DND-41 (cell line): ENCODE results near the gene B3GNT8.

Source experiments
- EZH2 ChIP-seq: IDR thresholded peaks from 3 replicates; pipeline ENCODE4 v1.6.1; 2012; ENCODE audit warnings: borderline replicate concordance, low read depth, mild to moderate bottlenecking, moderate library complexity, low read length, inconsistent platforms; ENCODE audit not compliant: severe bottlenecking
- TF ChIP-seq, protein P1 (sequence below): IDR thresholded peaks from 2 replicates; pipeline ENCODE4 v1.5.1; 2012; ENCODE audit warnings: borderline replicate concordance, low read length, moderate library complexity, mild to moderate bottlenecking; ENCODE audit not compliant: poor library complexity, severe bottlenecking; ENCODE audit errors: extremely low read depth

GRCh38 chr19:41443813-41444455 is 16.8 kb upstream of the B3GNT8 start:
- TF ChIP-seq, protein P1, sequence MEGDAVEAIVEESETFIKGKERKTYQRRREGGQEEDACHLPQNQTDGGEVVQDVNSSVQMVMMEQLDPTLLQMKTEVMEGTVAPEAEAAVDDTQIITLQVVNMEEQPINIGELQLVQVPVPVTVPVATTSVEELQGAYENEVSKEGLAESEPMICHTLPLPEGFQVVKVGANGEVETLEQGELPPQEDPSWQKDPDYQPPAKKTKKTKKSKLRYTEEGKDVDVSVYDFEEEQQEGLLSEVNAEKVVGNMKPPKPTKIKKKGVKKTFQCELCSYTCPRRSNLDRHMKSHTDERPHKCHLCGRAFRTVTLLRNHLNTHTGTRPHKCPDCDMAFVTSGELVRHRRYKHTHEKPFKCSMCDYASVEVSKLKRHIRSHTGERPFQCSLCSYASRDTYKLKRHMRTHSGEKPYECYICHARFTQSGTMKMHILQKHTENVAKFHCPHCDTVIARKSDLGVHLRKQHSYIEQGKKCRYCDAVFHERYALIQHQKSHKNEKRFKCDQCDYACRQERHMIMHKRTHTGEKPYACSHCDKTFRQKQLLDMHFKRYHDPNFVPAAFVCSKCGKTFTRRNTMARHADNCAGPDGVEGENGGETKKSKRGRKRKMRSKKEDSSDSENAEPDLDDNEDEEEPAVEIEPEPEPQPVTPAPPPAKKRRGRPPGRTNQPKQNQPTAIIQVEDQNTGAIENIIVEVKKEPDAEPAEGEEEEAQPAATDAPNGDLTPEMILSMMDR = no peak
- no peak for TF ChIP-seq EZH2
